ENCODE measurements around the gene DRGX. TPM values are rescaled to one million over a fixed set of nuclear protein-coding genes. Genes with fewer than 3 reads are reported as not detected.

Gene DRGX
- polyA plus RNA-seq, 6 donors from 2014 or later: not detected

- Mint-ChIP-seq H3K4me3 (peak overlapping the region in 1 of 8 donors; percentile 45), H3K4me1 (no peaks in the 10 kb centered on the region), H3K27me3 (peaks cover 0 to 8% (median 4%) of the 10 kb centered on the region in 3 donors), H3K9me3 (no peaks in the 10 kb centered on the region), H3K27ac (no peak overlapping the region), H3K36me3 (no peaks in the 10 kb centered on the region)
- DNase-seq: no peak
- no peak for ATAC-seq (ENCODE audit: low read depth in 2 of 2)
Observed at GRCh38 chr10:49322371-49323170, 73.3 kb downstream of the DRGX start.

- Mint-ChIP-seq H3K4me1 (no peaks in the 10 kb centered on the region), H3K9me3 (no peaks in the 10 kb centered on the region), H3K27ac (peak overlapping the region in 1 of 6 donors; percentile 9), H3K36me3 (no peaks in the 10 kb centered on the region), H3K27me3 (peaks cover 0 to 4% (median 0%) of the 10 kb centered on the region in 3 donors), H3K4me3 (no peak overlapping the region)
- no peak for ATAC-seq (ENCODE audit: low read depth in 2 of 2)
- DNase-seq: no peak
Observed at GRCh38 chr10:49321021-49321420, 74.9 kb downstream of the DRGX start.

- peak overlapping the region in 1 of 6 donors; percentile 58 for H3K27ac Mint-ChIP-seq
- H3K9me3 Mint-ChIP-seq: no peaks in the 10 kb centered on the region
- peaks cover 0 to 4% (median 0%) of the 10 kb centered on the region in 3 donors for H3K27me3 Mint-ChIP-seq
- H3K36me3 Mint-ChIP-seq: no peaks in the 10 kb centered on the region
- no peak for DNase-seq
- H3K4me1 Mint-ChIP-seq: no peaks in the 10 kb centered on the region
- no peak for ATAC-seq (ENCODE audit: low read depth in 2 of 2)
- H3K4me3 Mint-ChIP-seq: no peak overlapping the region
Observed at GRCh38 chr10:49320191-49320590, 75.7 kb downstream of the DRGX start.

GRCh38 chr10:49319206-49319605 lies 76.7 kb downstream of the DRGX start:
- no peaks in the 10 kb centered on the region for H3K36me3 Mint-ChIP-seq
- DNase-seq (no peak), ATAC-seq (ENCODE audit: low read depth in 2 of 2) (no peak)
- no peak overlapping the region for H3K4me3 Mint-ChIP-seq
- H3K27ac Mint-ChIP-seq: no peak overlapping the region
- H3K9me3 Mint-ChIP-seq: no peaks in the 10 kb centered on the region
- no peaks in the 10 kb centered on the region for H3K4me1 Mint-ChIP-seq
- H3K27me3 Mint-ChIP-seq: peaks cover 0 to 4% (median 0%) of the 10 kb centered on the region in 3 donors

GRCh38 chr10:49318755-49319154 lies 77.1 kb downstream of the DRGX start:
- DNase-seq (no peak), ATAC-seq (ENCODE audit: low read depth in 2 of 2) (no peak)
- Mint-ChIP-seq H3K36me3 (no peaks in the 10 kb centered on the region), H3K4me1 (peaks cover 0 to under 1% (median 0%) of the 10 kb centered on the region in 3 donors), H3K4me3 (no peak overlapping the region), H3K27me3 (peaks cover 0 to 3% (median 0%) of the 10 kb centered on the region in 3 donors), H3K27ac (no peak overlapping the region), H3K9me3 (no peaks in the 10 kb centered on the region)

GRCh38 chr10:49318028-49318427 lies 77.9 kb downstream of the DRGX start:
- no peak overlapping the region for H3K27ac Mint-ChIP-seq
- DNase-seq (no peak), ATAC-seq (ENCODE audit: low read depth in 2 of 2) (no peak)
- no peaks in the 10 kb centered on the region for H3K27me3 Mint-ChIP-seq
- no peak overlapping the region for H3K4me3 Mint-ChIP-seq
- H3K36me3 Mint-ChIP-seq: no peaks in the 10 kb centered on the region
- peaks cover 0 to 6% (median 0%) of the 10 kb centered on the region in 3 donors for H3K4me1 Mint-ChIP-seq
- peaks cover 0 to 6% (median 0%) of the 10 kb centered on the region in 7 donors for H3K9me3 Mint-ChIP-seq

GRCh38 chr10:49314806-49315205 lies 81.1 kb downstream of the DRGX start:
- peaks cover 10 to 24% (median 18%) of the 10 kb centered on the region in 3 donors for H3K4me1 Mint-ChIP-seq
- H3K27me3 Mint-ChIP-seq: no peaks in the 10 kb centered on the region
- no peaks in the 10 kb centered on the region for H3K36me3 Mint-ChIP-seq
- H3K27ac Mint-ChIP-seq: no peak overlapping the region
- peaks cover 0 to 6% (median 0%) of the 10 kb centered on the region in 7 donors for H3K9me3 Mint-ChIP-seq
- no peak overlapping the region for H3K4me3 Mint-ChIP-seq
- ATAC-seq (ENCODE audit: low read depth in 2 of 2): no peak
- DNase-seq: no peak

Other genes with a start within 250 kb of the DRGX start
- gene TMEM273, start 207.7 kb downstream of the DRGX start, polyA plus RNA-seq (ENCODE audit: low read depth in 6 of 6): 1 to 10 TPM; 1.2 to 7.1 (median 2.6) TPM
- not detected for gene C10orf71, start 96.9 kb downstream of the DRGX start, polyA plus RNA-seq (ENCODE audit: low read depth in 6 of 6)
- 10 to 100 TPM in 4 of 6 donors, 1 to 10 TPM in 2; 8.6 to 19.0 (median 12.8) TPM for gene ERCC6, start 143.0 kb upstream of the DRGX start, polyA plus RNA-seq (ENCODE audit: low read depth in 6 of 6)
- not detected for gene SLC18A3, start 214.2 kb upstream of the DRGX start, polyA plus RNA-seq (ENCODE audit: low read depth in 6 of 6)
- gene CHAT, start 217.9 kb upstream of the DRGX start, polyA plus RNA-seq (ENCODE audit: low read depth in 6 of 6): not detected

All from naive B cell (primary cell).